ENCODE data around the gene TIGD6. TPM values are rescaled to one million over a fixed set of nuclear protein-coding genes. Genes with fewer than 3 reads are reported as not detected.

Gene TIGD6
- total RNA-seq, 2 donors from 2014 or later: 4.7 to 11.7 TPM

GRCh38 chr5:150021491-150022157 is 21.2 kb upstream of the TIGD6 start:
- intact Hi-C loops (cut with DNase I): loop anchor here (10.0 kb wide), 1 partner anchor 193 kb away; no protein-coding TSS in a partner anchor
- Histone ChIP-seq H3K4me3 (no peak overlapping the region), H3K36me3 (no peaks in the 10 kb centered on the region), H3K27ac (peak overlapping the region; percentile 40 to 55), H3K9me3 (no peaks in the 10 kb centered on the region), H3K4me1 (replicated peaks) (peaks cover 4% of the 10 kb centered on the region), H3K27me3 (replicated peaks; ENCODE audit: insufficient read depth) (no peaks in the 10 kb centered on the region)
- WGBS: 32% methylated on average over 13 of the region's 13 CpGs
- peak; percentile 67 for DNase-seq (ENCODE audit: low spot score)
- TF ChIP-seq POLR2A (IDR thresholded peaks at IDR 0.05) (no peak), POLR2AphosphoS5 (IDR thresholded peaks at IDR 0.05) (peak; percentile 47)

GRCh38 chr5:150020249-150020648 is 19.8 kb upstream of the TIGD6 start:
- no peak for DNase-seq (ENCODE audit: low spot score)
- Histone ChIP-seq H3K4me1 (replicated peaks) (peaks cover 4% of the 10 kb centered on the region), H3K27me3 (replicated peaks; ENCODE audit: insufficient read depth) (no peaks in the 10 kb centered on the region), H3K4me3 (no peak overlapping the region), H3K36me3 (no peaks in the 10 kb centered on the region), H3K9me3 (no peaks in the 10 kb centered on the region), H3K27ac (no peak overlapping the region)
- TF ChIP-seq CTCF (IDR thresholded peaks at IDR 0.05) (no peak), POLR2A (IDR thresholded peaks at IDR 0.05) (no peak), POLR2AphosphoS5 (IDR thresholded peaks at IDR 0.05) (no peak)
- WGBS: 97% methylated on average over 1 of the region's 1 CpG
- intact Hi-C loops (cut with DNase I): loop anchor here (10.0 kb wide), 1 partner anchor 195 kb away; no protein-coding TSS in a partner anchor

GRCh38 chr5:150017226-150018005 is 17.0 kb upstream of the TIGD6 start:
- H3K4me1 ChIP-seq (replicated peaks): peaks cover 4% of the 10 kb centered on the region
- H3K27ac ChIP-seq: peak overlapping the region in 1 of 2 donors; percentile 2
- intact Hi-C loops (cut with DNase I): no loop called here
- TF ChIP-seq POLR2AphosphoS5 (IDR thresholded peaks at IDR 0.05): no peak
- no peak for TF ChIP-seq CTCF (IDR thresholded peaks at IDR 0.05)
- TF ChIP-seq POLR2A (IDR thresholded peaks at IDR 0.05): no peak
- H3K4me3 ChIP-seq: no peak overlapping the region
- no peaks in the 10 kb centered on the region for H3K9me3 ChIP-seq
- WGBS: 50% methylated on average over 6 of the region's 6 CpGs
- no peak for DNase-seq (ENCODE audit: low spot score)
- H3K36me3 ChIP-seq: no peaks in the 10 kb centered on the region
- no peaks in the 10 kb centered on the region for H3K27me3 ChIP-seq (replicated peaks; ENCODE audit: insufficient read depth)

- intact Hi-C loops (cut with DNase I): no loop called here
- H3K27me3 ChIP-seq (replicated peaks; ENCODE audit: insufficient read depth): no peaks in the 10 kb centered on the region
- no peak overlapping the region for H3K27ac ChIP-seq
- no peaks in the 10 kb centered on the region for H3K36me3 ChIP-seq
- H3K9me3 ChIP-seq: no peaks in the 10 kb centered on the region
- TF ChIP-seq POLR2A (IDR thresholded peaks at IDR 0.05) (no peak), POLR2AphosphoS5 (IDR thresholded peaks at IDR 0.05) (no peak), CTCF (IDR thresholded peaks at IDR 0.05) (no peak)
- H3K4me3 ChIP-seq: no peak overlapping the region
- DNase-seq (ENCODE audit: low spot score): no peak
- peaks cover 4% of the 10 kb centered on the region for H3K4me1 ChIP-seq (replicated peaks)
Measured at GRCh38 chr5:150016537-150016936, 16.1 kb upstream of the TIGD6 start.

GRCh38 chr5:150015415-150015814 is 15.0 kb upstream of the TIGD6 start:
- Histone ChIP-seq H3K4me3 (no peak overlapping the region), H3K27ac (no peak overlapping the region), H3K9me3 (no peaks in the 10 kb centered on the region), H3K36me3 (no peaks in the 10 kb centered on the region), H3K4me1 (replicated peaks) (peaks cover 4% of the 10 kb centered on the region), H3K27me3 (replicated peaks; ENCODE audit: insufficient read depth) (no peaks in the 10 kb centered on the region)
- TF ChIP-seq POLR2A (IDR thresholded peaks at IDR 0.05) (no peak), POLR2AphosphoS5 (IDR thresholded peaks at IDR 0.05) (no peak), CTCF (IDR thresholded peaks at IDR 0.05) (no peak)
- 98% methylated on average over 3 of the region's 3 CpGs for WGBS
- intact Hi-C loops (cut with DNase I): no loop called here
- no peak for DNase-seq (ENCODE audit: low spot score)

Measured in prostate gland (tissue), 2 donors.